T-helper 2 cell treated with Interferon-gamma antibody and Interleukin-4, amounts not matched to agents 5 μg/mL and 100 μg/mL, for 36 hours (primary cell): ENCODE data around the gene LZTS2.
"Not testable (repeated sequence)": the region's sequence is repeated elsewhere in the genome, so short reads cannot be mapped to it uniquely, and the experiment has no call there.

Experiments used
- DNase-seq: peaks from one replicate; pipeline ENCODE4 v3.0.0; 2021; ENCODE audit warnings: low spot score
- H3K27ac Mint-ChIP-seq: one replicate; pipeline ENCODE4 v1.8.0; 2021; ENCODE audit warnings: mild to moderate bottlenecking, mixed read lengths
- H3K27me3 Mint-ChIP-seq: one replicate; pipeline ENCODE4 v1.8.0; 2021; ENCODE audit warnings: low read depth, mixed read lengths
- H3K36me3 Mint-ChIP-seq: one replicate; pipeline ENCODE4 v1.8.0; 2021; ENCODE audit warnings: low read depth, mixed read lengths
- H3K4me1 Mint-ChIP-seq: one replicate; pipeline ENCODE4 v1.8.0; 2021; ENCODE audit warnings: low read depth, mixed read lengths
- H3K4me3 Mint-ChIP-seq: one replicate; pipeline ENCODE4 v1.8.0; 2022; ENCODE audit warnings: mild to moderate bottlenecking, moderate library complexity, mixed read lengths
- H3K9me3 Mint-ChIP-seq: one replicate; pipeline ENCODE4 v1.8.0; 2021; ENCODE audit warnings: mixed read lengths

The LZTS2 gene

DNA sequence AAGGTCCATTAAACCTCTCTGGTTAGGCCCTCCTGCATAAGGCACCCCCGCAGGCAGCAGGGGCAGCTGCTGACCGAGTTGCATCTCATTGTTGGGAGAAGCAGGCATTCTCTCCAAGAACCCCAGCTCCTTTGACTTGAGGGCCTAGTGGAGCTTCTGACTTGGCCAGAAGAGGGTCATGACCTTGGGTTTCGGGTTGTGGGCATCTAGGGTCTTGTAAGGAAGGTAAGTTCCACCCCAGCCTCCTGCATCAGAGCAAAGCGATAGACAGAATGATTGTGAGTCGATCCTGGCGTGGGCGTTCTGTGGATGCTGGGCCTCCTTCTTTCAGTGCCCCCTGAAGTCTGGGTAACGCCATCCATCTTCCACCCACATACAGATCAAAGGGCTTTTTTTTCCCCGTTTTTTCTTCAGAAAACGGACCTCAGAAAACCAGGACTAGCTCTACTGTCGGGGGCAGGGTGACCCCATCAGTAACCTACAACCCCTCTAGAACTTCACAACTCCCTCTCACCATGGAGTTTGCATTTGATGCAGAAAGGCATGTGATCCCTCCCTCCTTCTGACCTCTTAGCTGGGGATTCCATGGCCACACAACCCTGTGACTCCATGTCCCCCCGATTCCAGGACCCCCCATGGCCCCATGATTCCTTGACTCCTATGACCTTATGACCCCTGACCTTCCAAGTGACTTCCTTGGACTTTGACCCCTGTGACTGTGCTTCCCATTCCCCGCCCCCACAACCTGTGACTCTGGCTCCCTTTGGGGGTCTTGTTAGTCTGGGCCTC, 27.3 kb upstream of the LZTS2 start:
- H3K27me3 Mint-ChIP-seq: peaks cover 8% of the 10 kb centered on the region
- no peak for DNase-seq
- no peaks in the 10 kb centered on the region for H3K36me3 Mint-ChIP-seq
- no peaks in the 10 kb centered on the region for H3K9me3 Mint-ChIP-seq
- peaks cover 7% of the 10 kb centered on the region for H3K4me1 Mint-ChIP-seq
- H3K4me3 Mint-ChIP-seq: no peak overlapping the region
- no peak overlapping the region for H3K27ac Mint-ChIP-seq

DNA sequence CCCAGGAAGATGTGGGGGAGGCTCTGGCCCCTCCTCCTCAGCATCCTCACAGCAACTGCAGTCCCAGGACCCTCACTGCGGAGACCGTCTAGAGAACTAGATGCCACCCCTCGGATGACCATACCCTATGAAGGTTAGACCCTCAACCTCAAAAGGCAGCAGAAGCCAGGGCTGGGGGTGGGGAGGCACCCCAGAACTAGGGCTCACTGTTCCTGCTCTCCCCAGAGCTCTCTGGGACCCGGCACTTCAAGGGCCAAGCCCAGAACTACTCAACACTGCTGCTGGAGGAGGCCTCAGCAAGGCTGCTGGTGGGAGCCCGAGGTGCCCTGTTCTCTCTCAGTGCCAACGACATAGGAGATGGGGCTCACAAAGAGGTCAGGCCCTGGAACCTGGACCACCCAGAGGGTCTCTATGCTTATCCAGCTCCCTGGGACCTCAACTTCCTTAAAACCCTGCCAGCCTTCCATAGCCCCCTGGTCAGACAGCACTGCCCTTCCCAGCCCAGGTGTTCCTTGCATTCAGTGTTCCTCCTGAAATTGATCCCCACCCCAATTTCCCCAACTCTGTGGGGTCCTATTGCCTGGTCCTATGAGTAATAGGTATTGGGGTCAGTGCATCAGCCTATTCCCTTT, 26.6 kb upstream of the LZTS2 start:
- H3K27me3 Mint-ChIP-seq: peaks cover 8% of the 10 kb centered on the region
- DNase-seq: no peak
- H3K9me3 Mint-ChIP-seq: no peaks in the 10 kb centered on the region
- H3K36me3 Mint-ChIP-seq: no peaks in the 10 kb centered on the region
- no peak overlapping the region for H3K4me3 Mint-ChIP-seq
- H3K27ac Mint-ChIP-seq: no peak overlapping the region
- H3K4me1 Mint-ChIP-seq: peaks cover 7% of the 10 kb centered on the region

DNA sequence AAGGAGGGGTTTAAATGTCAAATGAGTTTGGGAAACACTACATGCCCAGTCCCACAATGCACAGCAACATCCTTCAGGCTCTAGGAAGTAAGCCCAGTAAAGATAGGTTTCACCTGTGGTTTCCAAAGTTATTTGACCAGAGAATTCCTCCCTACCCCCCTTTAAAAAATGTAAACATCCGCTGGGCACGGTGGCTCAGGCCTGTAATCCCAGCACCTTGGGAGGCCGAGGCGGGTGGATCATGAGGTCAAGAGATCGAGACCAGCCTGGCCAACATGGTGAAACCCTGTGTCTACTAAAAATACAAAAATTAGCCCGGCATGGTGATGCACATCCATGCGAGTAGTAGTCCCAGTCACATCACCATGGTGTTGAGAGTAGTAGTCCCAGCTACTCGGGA, 24.2 kb upstream of the LZTS2 start:
- not testable (repeated sequence) for H3K36me3 Mint-ChIP-seq, H3K27ac Mint-ChIP-seq, DNase-seq, H3K27me3 Mint-ChIP-seq, H3K4me1 Mint-ChIP-seq, H3K9me3 Mint-ChIP-seq, H3K4me3 Mint-ChIP-seq

DNA sequence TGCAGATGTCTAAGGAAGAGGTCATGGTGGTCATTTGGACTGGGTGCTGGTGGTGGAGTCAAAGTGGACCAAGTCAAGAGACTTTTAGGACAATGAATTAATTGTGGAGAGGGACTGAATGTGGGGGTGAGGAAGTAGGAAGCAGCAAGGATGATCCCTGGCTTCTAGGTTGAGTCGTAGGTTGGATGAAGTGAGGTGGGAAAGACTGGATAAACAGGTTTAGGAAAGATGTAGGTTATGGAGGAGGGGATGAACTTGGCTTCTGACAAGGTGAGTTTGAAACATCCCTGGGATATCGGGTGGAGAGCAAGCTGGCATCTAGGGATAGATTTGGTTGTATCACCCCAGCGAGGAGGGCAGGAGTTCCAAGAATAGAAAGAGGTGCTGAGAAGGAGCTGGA, 22.7 kb upstream of the LZTS2 start:
- H3K36me3 Mint-ChIP-seq: no peaks in the 10 kb centered on the region
- no peak overlapping the region for H3K4me3 Mint-ChIP-seq
- H3K27ac Mint-ChIP-seq: no peak overlapping the region
- no peaks in the 10 kb centered on the region for H3K27me3 Mint-ChIP-seq
- no peaks in the 10 kb centered on the region for H3K4me1 Mint-ChIP-seq
- no peak for DNase-seq
- H3K9me3 Mint-ChIP-seq: no peaks in the 10 kb centered on the region

DNA sequence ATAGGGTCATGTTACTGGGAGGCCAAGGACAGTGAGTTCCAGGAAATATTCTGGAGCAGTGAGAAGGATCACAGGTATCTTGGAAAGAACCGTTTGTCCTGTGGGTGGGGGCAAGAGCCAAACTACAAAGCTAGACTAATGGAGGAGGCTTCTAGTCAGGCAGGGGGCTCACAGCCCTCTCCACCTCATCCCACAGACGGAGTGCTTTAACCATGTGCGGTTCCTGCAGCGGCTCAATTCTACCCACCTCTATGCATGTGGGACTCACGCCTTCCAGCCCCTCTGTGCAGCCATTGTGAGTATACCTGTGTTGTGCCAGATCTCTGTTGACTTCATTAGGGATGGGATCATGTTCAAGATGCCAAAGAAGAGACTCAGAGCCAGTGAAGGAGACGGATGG, 22.2 kb upstream of the LZTS2 start:
- Mint-ChIP-seq H3K27ac (no peak overlapping the region), H3K4me1 (no peaks in the 10 kb centered on the region)
- no peak for DNase-seq

DNA sequence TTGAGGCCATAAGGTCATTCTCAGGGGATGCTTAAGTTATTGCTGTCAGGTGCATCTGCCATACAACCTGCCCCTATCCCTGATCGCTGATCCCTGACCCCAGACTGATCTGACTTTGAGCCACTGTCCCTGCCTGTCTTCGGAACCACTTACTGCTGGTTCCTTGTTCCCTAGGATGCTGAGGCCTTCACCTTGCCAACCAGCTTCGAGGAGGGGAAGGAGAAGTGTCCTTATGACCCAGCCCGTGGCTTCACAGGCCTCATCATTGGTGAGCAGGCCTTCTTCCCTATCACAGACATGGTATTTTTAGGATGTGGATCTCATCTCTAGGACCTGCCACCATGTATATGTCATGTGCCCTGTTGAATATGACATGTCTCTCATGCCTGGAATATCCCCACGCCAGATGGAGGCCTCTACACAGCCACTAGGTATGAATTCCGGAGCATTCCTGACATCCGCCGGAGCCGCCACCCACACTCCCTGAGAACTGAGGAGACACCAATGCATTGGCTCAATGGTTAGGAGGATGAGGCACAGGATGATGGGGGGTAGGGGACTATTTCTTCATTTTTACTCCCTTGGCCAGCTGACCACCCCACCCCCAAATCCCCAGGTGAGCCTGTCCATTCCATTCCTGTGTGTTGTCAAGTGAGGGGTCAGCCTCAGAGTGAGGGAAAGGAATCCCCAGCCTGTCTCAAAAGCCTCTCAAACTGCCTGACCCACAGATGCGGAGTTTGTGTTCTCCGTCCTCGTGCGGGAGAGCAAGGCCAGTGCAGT, 21.3 kb upstream of the LZTS2 start:
- Mint-ChIP-seq H3K4me3 (no peak overlapping the region), H3K27me3 (no peaks in the 10 kb centered on the region), H3K9me3 (no peaks in the 10 kb centered on the region), H3K36me3 (no peaks in the 10 kb centered on the region), H3K4me1 (no peaks in the 10 kb centered on the region), H3K27ac (no peak overlapping the region)
- no peak for DNase-seq

More for the DNA sequence above, 22.2 kb upstream of the LZTS2 start:
- Mint-ChIP-seq H3K4me3 (no peak overlapping the region), H3K9me3 (no peaks in the 10 kb centered on the region), H3K27me3 (no peaks in the 10 kb centered on the region), H3K36me3 (no peaks in the 10 kb centered on the region)

DNA sequence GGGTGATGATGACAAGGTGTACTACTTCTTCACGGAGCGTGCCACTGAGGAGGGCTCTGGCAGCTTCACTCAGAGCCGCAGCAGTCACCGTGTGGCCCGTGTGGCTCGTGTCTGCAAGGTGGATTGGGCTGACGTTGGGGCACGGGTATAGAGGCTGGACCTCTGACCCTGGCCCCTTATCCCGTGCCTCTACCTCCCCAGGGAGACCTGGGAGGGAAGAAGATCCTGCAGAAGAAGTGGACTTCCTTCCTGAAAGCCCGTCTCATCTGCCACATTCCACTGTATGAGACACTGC, 20.8 kb upstream of the LZTS2 start:
- H3K9me3 Mint-ChIP-seq: no peaks in the 10 kb centered on the region
- DNase-seq: no peak
- no peaks in the 10 kb centered on the region for H3K27me3 Mint-ChIP-seq
- H3K4me3 Mint-ChIP-seq: no peak overlapping the region
- no peaks in the 10 kb centered on the region for H3K4me1 Mint-ChIP-seq
- H3K27ac Mint-ChIP-seq: no peak overlapping the region
- no peaks in the 10 kb centered on the region for H3K36me3 Mint-ChIP-seq

DNA sequence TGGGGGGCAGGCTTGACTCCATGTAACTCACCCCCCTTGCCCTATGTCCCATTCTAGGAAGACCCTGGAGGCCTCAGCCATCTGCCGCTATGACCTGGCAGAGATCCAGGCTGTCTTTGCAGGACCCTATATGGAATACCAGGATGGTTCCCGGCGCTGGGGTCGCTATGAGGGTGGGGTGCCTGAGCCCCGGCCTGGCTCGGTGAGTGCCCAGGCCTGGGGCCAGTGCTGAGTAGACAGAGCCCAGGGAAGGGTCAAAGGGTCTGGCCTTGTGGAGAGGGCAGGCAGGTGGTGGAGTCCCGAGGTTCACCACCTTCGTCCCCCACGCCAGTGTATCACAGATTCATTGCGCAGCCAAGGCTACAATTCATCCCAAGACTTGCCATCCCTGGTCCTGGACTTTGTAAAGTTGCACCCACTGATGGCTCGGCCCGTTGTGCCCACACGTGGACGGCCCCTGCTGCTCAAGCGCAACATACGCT, 19.8 kb upstream of the LZTS2 start:
- Mint-ChIP-seq H3K4me1 (no peaks in the 10 kb centered on the region), H3K4me3 (no peak overlapping the region), H3K9me3 (no peaks in the 10 kb centered on the region), H3K27ac (no peak overlapping the region), H3K27me3 (no peaks in the 10 kb centered on the region), H3K36me3 (no peaks in the 10 kb centered on the region)
- DNase-seq: no peak

DNA sequence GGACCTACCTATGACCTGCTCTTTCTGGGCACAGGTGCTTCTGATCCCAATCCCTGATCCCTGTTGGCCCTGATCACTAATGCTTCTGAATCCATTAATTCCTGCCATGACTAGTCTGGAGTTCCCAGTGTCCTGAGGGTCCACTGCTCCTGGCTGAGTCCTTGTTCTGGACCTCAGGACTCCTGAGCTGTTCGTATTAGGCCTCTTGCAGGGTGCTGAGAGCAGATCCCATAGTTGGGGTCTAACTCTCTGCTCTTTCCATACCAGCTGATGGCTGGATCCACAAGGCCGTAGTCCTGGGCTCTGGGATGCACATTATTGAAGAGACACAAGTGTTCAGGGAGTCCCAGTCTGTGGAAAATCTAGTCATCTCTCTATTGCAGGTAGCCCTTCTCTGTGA, 19.3 kb upstream of the LZTS2 start:
- no peak for DNase-seq
- Mint-ChIP-seq H3K27me3 (no peaks in the 10 kb centered on the region), H3K9me3 (no peaks in the 10 kb centered on the region), H3K4me1 (no peaks in the 10 kb centered on the region), H3K4me3 (no peak overlapping the region), H3K27ac (no peak overlapping the region), H3K36me3 (no peaks in the 10 kb centered on the region)

DNA sequence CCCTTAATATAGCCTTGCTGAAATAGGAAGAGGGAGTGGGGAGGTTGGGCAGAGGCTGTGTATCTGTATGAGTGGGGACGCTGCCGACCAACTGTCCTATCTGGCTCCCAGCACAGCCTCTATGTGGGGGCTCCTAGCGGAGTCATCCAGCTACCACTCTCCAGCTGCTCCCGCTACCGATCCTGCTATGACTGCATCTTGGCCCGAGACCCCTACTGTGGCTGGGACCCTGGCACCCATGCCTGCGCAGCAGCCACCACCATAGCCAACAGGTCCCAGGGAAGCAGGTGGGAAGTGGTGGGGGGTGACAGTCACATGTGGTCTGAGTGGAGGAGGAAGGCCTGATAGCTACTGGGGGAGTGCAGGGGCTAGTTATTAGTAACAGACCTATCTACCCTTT, 18.9 kb upstream of the LZTS2 start:
- no peak overlapping the region for H3K27ac Mint-ChIP-seq
- H3K4me1 Mint-ChIP-seq: peaks cover 3% of the 10 kb centered on the region
- no peaks in the 10 kb centered on the region for H3K36me3 Mint-ChIP-seq
- DNase-seq: no peak
- no peaks in the 10 kb centered on the region for H3K27me3 Mint-ChIP-seq
- H3K4me3 Mint-ChIP-seq: no peak overlapping the region
- no peaks in the 10 kb centered on the region for H3K9me3 Mint-ChIP-seq

DNA sequence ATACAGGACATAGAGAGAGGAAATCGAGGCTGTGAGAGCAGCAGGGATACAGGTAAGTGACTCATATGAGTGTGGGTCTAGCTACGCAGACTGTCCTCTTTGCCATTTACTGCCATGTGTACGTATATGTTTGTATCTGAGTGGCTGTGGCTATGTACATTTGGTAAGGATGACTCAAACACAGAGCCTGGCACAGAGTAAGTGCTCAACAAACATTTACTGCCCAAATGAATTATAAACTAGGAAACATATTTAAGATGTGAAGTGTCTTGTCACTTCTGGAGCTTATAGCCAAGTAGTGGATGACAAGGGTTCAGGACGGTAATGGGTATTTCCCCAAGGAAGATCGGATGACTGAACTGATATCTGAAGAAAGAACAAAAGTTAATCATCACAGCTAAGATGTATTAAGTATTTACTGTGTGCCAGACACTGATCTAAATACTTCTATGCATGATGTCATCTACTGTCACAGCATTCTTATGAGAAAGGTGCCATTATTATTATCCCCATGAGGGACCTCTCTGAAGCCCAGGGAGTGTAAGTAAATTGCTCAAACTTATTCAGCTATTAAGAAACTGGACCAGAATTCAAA, 18.3 kb upstream of the LZTS2 start:
- H3K27ac Mint-ChIP-seq: no peak overlapping the region

DNA sequence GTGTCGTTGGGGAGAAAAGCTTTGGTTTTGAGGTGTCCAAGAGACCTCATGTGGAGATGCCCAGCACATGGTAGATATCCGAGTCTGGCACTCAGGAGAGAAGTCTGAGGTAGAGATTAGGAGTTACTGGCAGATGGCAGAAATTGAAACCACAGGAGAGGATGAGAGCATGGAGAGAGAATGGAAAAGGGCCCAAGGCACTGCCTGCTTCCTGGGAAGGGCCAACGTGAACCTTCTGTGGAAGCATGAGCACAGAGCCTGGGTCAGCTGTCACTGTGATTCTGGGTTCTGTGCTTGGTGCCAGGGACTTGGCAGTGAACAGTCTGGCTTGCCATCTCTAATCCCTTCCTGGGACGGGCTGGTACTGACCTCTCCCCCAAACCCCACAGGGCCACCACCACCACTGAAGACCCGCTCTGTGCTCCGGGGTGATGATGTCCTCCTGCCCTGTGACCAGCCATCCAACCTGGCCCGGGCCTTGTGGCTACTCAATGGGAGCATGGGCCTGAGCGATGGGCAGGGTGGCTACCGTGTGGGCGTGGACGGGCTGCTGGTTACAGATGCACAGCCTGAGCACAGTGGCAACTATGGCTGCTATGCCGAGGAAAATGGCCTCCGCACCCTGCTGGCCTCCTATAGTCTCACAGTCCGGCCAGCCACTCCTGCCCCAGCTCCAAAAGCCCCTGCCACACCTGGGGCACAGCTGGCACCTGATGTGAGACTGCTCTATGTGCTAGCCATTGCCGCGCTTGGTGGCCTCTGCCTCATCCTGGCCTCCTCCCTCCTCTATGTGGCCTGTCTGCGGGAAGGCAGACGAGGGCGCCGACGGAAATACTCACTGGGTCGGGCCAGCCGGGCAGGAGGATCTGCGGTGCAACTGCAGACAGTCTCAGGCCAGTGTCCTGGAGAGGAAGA, 16.4 kb upstream of the LZTS2 start:
- H3K27me3 Mint-ChIP-seq: no peaks in the 10 kb centered on the region
- H3K9me3 Mint-ChIP-seq: no peaks in the 10 kb centered on the region
- H3K27ac Mint-ChIP-seq: no peak overlapping the region
- H3K4me3 Mint-ChIP-seq: no peak overlapping the region
- peaks cover 16% of the 10 kb centered on the region for H3K4me1 Mint-ChIP-seq
- H3K36me3 Mint-ChIP-seq: peaks cover 8% of the 10 kb centered on the region
- DNase-seq: no peak

More for the DNA sequence above, 18.3 kb upstream of the LZTS2 start:
- Mint-ChIP-seq H3K9me3 (no peaks in the 10 kb centered on the region), H3K36me3 (no peaks in the 10 kb centered on the region), H3K4me3 (no peak overlapping the region), H3K27me3 (no peaks in the 10 kb centered on the region), H3K4me1 (peaks cover 6% of the 10 kb centered on the region)
- no peak for DNase-seq

DNA sequence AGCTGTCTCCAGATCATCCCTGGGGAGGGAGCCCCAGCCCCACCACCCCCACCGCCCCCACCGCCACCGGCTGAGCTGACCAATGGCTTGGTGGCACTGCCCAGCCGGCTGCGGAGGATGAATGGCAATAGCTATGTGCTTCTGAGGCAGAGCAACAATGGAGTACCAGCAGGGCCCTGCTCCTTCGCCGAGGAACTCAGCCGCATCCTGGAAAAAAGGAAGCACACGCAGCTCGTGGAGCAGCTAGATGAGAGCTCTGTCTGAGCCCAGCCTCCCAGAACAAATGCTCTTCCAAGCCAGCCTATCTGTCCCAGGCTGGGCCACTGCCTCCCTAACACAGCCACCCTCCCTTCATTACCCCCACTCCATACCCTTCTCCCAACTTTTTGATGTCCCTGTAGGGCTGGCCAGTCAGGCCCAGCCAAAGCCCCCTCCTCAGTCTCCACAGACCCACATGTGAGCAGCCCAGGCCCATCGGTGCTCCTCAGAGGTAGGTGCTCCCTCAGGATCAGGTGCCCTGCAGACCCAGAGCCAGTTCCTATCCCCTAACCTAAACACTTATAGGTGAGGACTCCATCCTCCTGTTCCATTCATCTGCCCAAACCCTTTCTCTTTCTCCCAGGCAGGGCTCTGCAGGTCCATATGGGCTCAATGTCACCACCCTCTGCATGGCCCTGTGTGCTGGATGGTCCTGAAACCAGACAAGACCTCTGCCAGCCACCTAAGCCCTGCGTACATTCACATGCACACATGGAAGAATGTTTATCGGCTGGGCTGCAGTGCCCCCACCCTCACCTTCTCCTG, 15.5 kb upstream of the LZTS2 start:
- no peak for DNase-seq
- Mint-ChIP-seq H3K36me3 (peaks cover 8% of the 10 kb centered on the region), H3K4me3 (no peak overlapping the region), H3K27ac (no peak overlapping the region), H3K4me1 (peaks cover 16% of the 10 kb centered on the region), H3K27me3 (no peaks in the 10 kb centered on the region), H3K9me3 (no peaks in the 10 kb centered on the region)
